ENCODE measurements around the gene ITGA2. TPM values are rescaled to one million over a fixed set of nuclear protein-coding genes. Genes with fewer than 3 reads are reported as not detected.

The ITGA2 gene
- total and polyA plus RNA-seq, 2 of the 8 experiments (the other 6 are each of a cell fraction or from before 2014, with no cell fraction given): 1.4 to 7.7 TPM

- Histone ChIP-seq H3K27ac (ENCODE audit: low read depth, low read length) (no peak overlapping the region), H2AFZ (ENCODE audit: low read length) (no peak overlapping the region), H3K18ac (ENCODE audit: extremely low read depth, low read length) (no peak overlapping the region), H3K4ac (replicated peaks; ENCODE audit: insufficient read length, low read depth, low read length) (no peak overlapping the region), H3K36me3 (ENCODE audit: control insufficient read depth in 2 of 4, insufficient read depth in 4 of 4, low read length in 3 of 4) (no peaks in the 10 kb centered on the region), H3K56ac (replicated peaks; ENCODE audit: insufficient read length, low read depth, low read length) (no peak overlapping the region), H2BK5ac (ENCODE audit: low read depth, low read length) (no peak overlapping the region), H3K9ac (replicated peaks in 1 of 4; ENCODE audit: extremely low read depth in 1 of 4, low read depth in 3 of 4, low read length in 3 of 4) (no peak overlapping the region), H4K5ac (ENCODE audit: insufficient read length, low read depth, low read length) (no peak overlapping the region), H2BK20ac (ENCODE audit: low read length) (no peak overlapping the region), H3K4me2 (ENCODE audit: insufficient read depth in 1 of 2, low read depth in 2 of 2, low read length in 2 of 2) (no peak overlapping the region), H2BK15ac (ENCODE audit: low read length) (no peak overlapping the region), H2BK120ac (replicated peaks; ENCODE audit: low read depth, low read length) (no peak overlapping the region), H4K91ac (replicated peaks; ENCODE audit: insufficient read length, low read length) (no peak overlapping the region), H4K8ac (ENCODE audit: extremely low read depth, insufficient read depth, low read length) (no peak overlapping the region), H3K4me3 (ENCODE audit: extremely low read depth in 1 of 4, insufficient read depth in 2 of 4, low read depth in 3 of 4, low read length in 4 of 4) (no peak overlapping the region), H3K79me2 (ENCODE audit: control insufficient read depth in 1 of 2, insufficient read depth in 2 of 2, low read length in 2 of 2) (no peaks in the 10 kb centered on the region), H3K23ac (ENCODE audit: insufficient read length) (no peak overlapping the region), H2AK5ac (ENCODE audit: low read depth, low read length) (no peak overlapping the region), H3K14ac (ENCODE audit: insufficient read length) (no peak overlapping the region), H3K27me3 (replicated peaks in 1 of 4; ENCODE audit: control insufficient read depth in 3 of 4, extremely low read depth in 1 of 4, insufficient read depth in 3 of 4, low read length in 3 of 4) (peaks cover 0 to 12% (median 9%) of the 10 kb centered on the region in 4 experiments; a peak in 4 of 7 replicates), H3K9me3 (ENCODE audit: insufficient read depth in 2 of 2, low read depth in 1 of 2, low read length in 1 of 2) (no peaks in the 10 kb centered on the region), H4K20me1 (replicated peaks in 1 of 2; ENCODE audit: control insufficient read depth in 1 of 2, insufficient read depth in 2 of 2, low read length in 2 of 2) (no peaks in the 10 kb centered on the region), H3K4me1 (replicated peaks in 1 of 4; ENCODE audit: control insufficient read depth in 3 of 4, insufficient read depth in 4 of 4, low read length in 3 of 4) (no peaks in the 10 kb centered on the region; a peak in 1 of 7 replicates), H3K23me2 (ENCODE audit: low read depth, low read length) (peaks cover 5% of the 10 kb centered on the region; the same call in 1 of the 2 replicates), H2BK12ac (ENCODE audit: low read depth, low read length) (no peak overlapping the region), H3K79me1 (ENCODE audit: low read depth, low read length) (no peaks in the 10 kb centered on the region)
- POLR2A ChIA-PET (ENCODE audit: partially characterized antibody): no interaction called here
- DNase-seq (ENCODE audit: low read depth in 1 of 2, low spot score in 2 of 2) (no peak), FAIRE-seq (no peak)
- TF ChIP-seq CTCF (IDR thresholded peaks at IDR 0.05; ENCODE audit: control extremely low read depth in 1 of 3, insufficient read depth in 1 of 3, low read depth in 1 of 3, low read length in 3 of 3) (no peak), SUZ12 (IDR thresholded peaks at IDR 0.05; ENCODE audit: low read length) (no peak), CTBP2 (IDR thresholded peaks at IDR 0.05; ENCODE audit: borderline replicate concordance, insufficient read depth, insufficient read length, low read length) (no peak), SP2 (IDR thresholded peaks at IDR 0.05; ENCODE audit: low read length) (no peak), SIN3A (conservative IDR thresholded peaks at IDR 0.05 in 1 of 2, IDR thresholded peaks at IDR 0.05 in 1 of 2; ENCODE audit: low read depth in 1 of 2, low read length in 2 of 2) (no peak), RFX5 (IDR thresholded peaks at IDR 0.05; ENCODE audit: borderline replicate concordance, low read depth, low read length) (no peak)
- CTCF ChIA-PET (ENCODE audit: partially characterized antibody): interaction anchor here (1.4 kb wide), 1 partner anchor 51 kb away, joined by 5 read pairs; no protein-coding TSS in a partner anchor
- 88% methylated on average over 3 of the region's 3 CpGs; no CpG with 5 or more reads in 1 of the 2 experiments for WGBS, 2 experiments (ENCODE audit: extremely low coverage in 1 of 2, insufficient coverage in 1 of 2, insufficient read length in 1 of 2, insufficient replicate concordance in 2 of 2, low coverage in 1 of 2, low lambda C conversion rate in 2 of 2, missing lambda C conversion rate in 1 of 2)
These were observed 5.2 kb upstream of the ITGA2 start for GRCh38 chr5:52983731-52984636.

Measured in H1 (cell line).